ENCODE data around the gene MC3R.

MC3R gene
- 0 reads per million in 3 donors for total RNA-seq

- no peak within 1 kb of the TSS for H3K4me3 ChIP-seq (ENCODE audit: insufficient read depth, low read depth, low read length, poor library complexity, severe bottlenecking)
- no peaks in the 10 kb centered on the region for H3K4me1 ChIP-seq (ENCODE audit: control insufficient read depth, insufficient read depth, low read length, poor library complexity, severe bottlenecking)
- H3K27me3 ChIP-seq (replicated peaks; ENCODE audit: control insufficient read depth, insufficient read depth, low read length, poor library complexity, severe bottlenecking), result no peaks in the 10 kb centered on the region
- peak in 1 of 3 donors; percentile 2 for DNase-seq
- H3K27ac ChIP-seq (ENCODE audit: insufficient read depth, low read length, poor library complexity, severe bottlenecking), result no peak within 1 kb of the TSS
- no peaks in the 10 kb centered on the region for H3K9me3 ChIP-seq (ENCODE audit: control insufficient read depth, low read length)
- H3K36me3 ChIP-seq (ENCODE audit: control insufficient read depth, insufficient read depth, low read length), result no peaks in the 10 kb centered on the region
These were observed at the start of gene MC3R for GRCh38 chr20:56247954-56248782. Gene MC3R (plus strand): TSS chr20:56248732. CDS start chr20:56248844, 112 bp downstream.

GRCh38 chr20:56200456-56200855 is 48.1 kb upstream of the MC3R start:
- DNase-seq, result no peak
- H3K27ac ChIP-seq (ENCODE audit: insufficient read depth, low read length, poor library complexity, severe bottlenecking), result no peak overlapping the region
- H3K27me3 ChIP-seq (replicated peaks; ENCODE audit: control insufficient read depth, insufficient read depth, low read length, poor library complexity, severe bottlenecking), result no peaks in the 10 kb centered on the region
- no peak overlapping the region for H3K4me3 ChIP-seq (ENCODE audit: insufficient read depth, low read depth, low read length, poor library complexity, severe bottlenecking)
- H3K36me3 ChIP-seq (ENCODE audit: control insufficient read depth, insufficient read depth, low read length), result no peaks in the 10 kb centered on the region
- peaks cover 5% of the 10 kb centered on the region for H3K9me3 ChIP-seq (ENCODE audit: control insufficient read depth, low read length)
- H3K4me1 ChIP-seq (ENCODE audit: control insufficient read depth, insufficient read depth, low read length, poor library complexity, severe bottlenecking), result no peaks in the 10 kb centered on the region

GRCh38 chr20:56202493-56203077 is 45.9 kb upstream of the MC3R start:
- DNase-seq, result no peak
- no peaks in the 10 kb centered on the region for H3K27me3 ChIP-seq (replicated peaks; ENCODE audit: control insufficient read depth, insufficient read depth, low read length, poor library complexity, severe bottlenecking)
- H3K4me1 ChIP-seq (ENCODE audit: control insufficient read depth, insufficient read depth, low read length, poor library complexity, severe bottlenecking), result no peaks in the 10 kb centered on the region
- H3K27ac ChIP-seq (ENCODE audit: insufficient read depth, low read length, poor library complexity, severe bottlenecking), result no peak overlapping the region
- peaks cover 5% of the 10 kb centered on the region for H3K9me3 ChIP-seq (ENCODE audit: control insufficient read depth, low read length)
- H3K4me3 ChIP-seq (ENCODE audit: insufficient read depth, low read depth, low read length, poor library complexity, severe bottlenecking), result no peak overlapping the region
- no peaks in the 10 kb centered on the region for H3K36me3 ChIP-seq (ENCODE audit: control insufficient read depth, insufficient read depth, low read length)

DNA sequence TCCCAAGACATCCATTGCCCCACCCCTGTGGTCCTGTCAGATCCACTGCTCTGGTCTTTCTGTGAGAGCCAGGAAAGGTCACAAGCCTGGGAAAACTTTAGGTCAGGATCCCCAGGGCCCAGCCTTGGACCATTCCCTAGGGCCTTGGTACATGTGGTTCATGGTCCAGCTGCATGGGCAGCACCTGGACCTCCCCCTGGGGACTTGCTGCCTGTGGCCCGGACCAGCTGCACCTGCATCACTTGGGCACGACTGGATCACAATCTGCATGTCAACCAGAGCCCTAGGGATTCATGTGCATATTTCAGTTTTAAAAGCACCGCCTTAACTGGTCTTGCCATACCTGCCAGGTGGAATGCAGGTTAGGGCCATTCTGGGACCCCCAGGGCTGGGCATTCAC is 44.3 kb upstream of the MC3R start:
- no peaks in the 10 kb centered on the region for H3K27me3 ChIP-seq (replicated peaks; ENCODE audit: control insufficient read depth, insufficient read depth, low read length, poor library complexity, severe bottlenecking)
- no peaks in the 10 kb centered on the region for H3K4me1 ChIP-seq (ENCODE audit: control insufficient read depth, insufficient read depth, low read length, poor library complexity, severe bottlenecking)
- H3K27ac ChIP-seq (ENCODE audit: insufficient read depth, low read length, poor library complexity, severe bottlenecking), result no peak overlapping the region
- no peaks in the 10 kb centered on the region for H3K36me3 ChIP-seq (ENCODE audit: control insufficient read depth, insufficient read depth, low read length)
- no peak overlapping the region for H3K4me3 ChIP-seq (ENCODE audit: insufficient read depth, low read depth, low read length, poor library complexity, severe bottlenecking)
- peaks cover 5% of the 10 kb centered on the region for H3K9me3 ChIP-seq (ENCODE audit: control insufficient read depth, low read length)
- no peak for DNase-seq

DNA sequence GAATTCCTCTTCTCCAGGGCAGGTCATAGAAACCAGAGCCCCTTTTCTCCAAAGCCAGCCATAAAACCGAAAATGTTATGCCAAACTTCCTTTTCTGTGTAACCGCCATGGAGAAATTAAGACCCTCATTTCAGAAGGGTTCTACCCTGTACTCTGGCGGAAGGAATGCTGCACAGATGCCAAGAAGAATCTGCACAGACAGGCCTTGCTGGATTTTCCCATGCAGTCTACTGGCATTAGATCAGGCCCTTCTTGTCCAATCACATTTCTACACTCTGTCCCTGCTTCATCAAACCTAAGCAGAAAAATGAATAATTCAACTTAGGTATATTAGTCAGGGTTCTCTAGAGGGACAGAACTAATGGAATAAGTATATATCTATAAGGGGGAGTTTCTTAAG is 43.2 kb upstream of the MC3R start:
- Histone ChIP-seq H3K4me1 (ENCODE audit: control insufficient read depth, insufficient read depth, low read length, poor library complexity, severe bottlenecking) (no peaks in the 10 kb centered on the region), H3K9me3 (ENCODE audit: control insufficient read depth, low read length) (peaks cover 3% of the 10 kb centered on the region), H3K27me3 (replicated peaks; ENCODE audit: control insufficient read depth, insufficient read depth, low read length, poor library complexity, severe bottlenecking) (no peaks in the 10 kb centered on the region), H3K27ac (ENCODE audit: insufficient read depth, low read length, poor library complexity, severe bottlenecking) (no peak overlapping the region), H3K4me3 (ENCODE audit: insufficient read depth, low read depth, low read length, poor library complexity, severe bottlenecking) (no peak overlapping the region), H3K36me3 (ENCODE audit: control insufficient read depth, insufficient read depth, low read length) (no peaks in the 10 kb centered on the region)
- no peak for DNase-seq

GRCh38 chr20:56207656-56208055 is 40.9 kb upstream of the MC3R start:
- H3K36me3 ChIP-seq (ENCODE audit: control insufficient read depth, insufficient read depth, low read length), result no peaks in the 10 kb centered on the region

GRCh38 chr20:56208121-56208520 is 40.4 kb upstream of the MC3R start:
- Histone ChIP-seq H3K27me3 (replicated peaks; ENCODE audit: control insufficient read depth, insufficient read depth, low read length, poor library complexity, severe bottlenecking) (no peaks in the 10 kb centered on the region), H3K4me3 (ENCODE audit: insufficient read depth, low read depth, low read length, poor library complexity, severe bottlenecking) (no peak overlapping the region), H3K9me3 (ENCODE audit: control insufficient read depth, low read length) (no peaks in the 10 kb centered on the region), H3K4me1 (ENCODE audit: control insufficient read depth, insufficient read depth, low read length, poor library complexity, severe bottlenecking) (no peaks in the 10 kb centered on the region), H3K27ac (ENCODE audit: insufficient read depth, low read length, poor library complexity, severe bottlenecking) (no peak overlapping the region), H3K36me3 (ENCODE audit: control insufficient read depth, insufficient read depth, low read length) (no peaks in the 10 kb centered on the region)
- no peak for DNase-seq

More at GRCh38 chr20:56207656-56208055, 40.9 kb upstream of the MC3R start:
- no peak overlapping the region for H3K27ac ChIP-seq (ENCODE audit: insufficient read depth, low read length, poor library complexity, severe bottlenecking)
- H3K4me3 ChIP-seq (ENCODE audit: insufficient read depth, low read depth, low read length, poor library complexity, severe bottlenecking), result no peak overlapping the region
- DNase-seq, result no peak
- no peaks in the 10 kb centered on the region for H3K9me3 ChIP-seq (ENCODE audit: control insufficient read depth, low read length)
- no peaks in the 10 kb centered on the region for H3K27me3 ChIP-seq (replicated peaks; ENCODE audit: control insufficient read depth, insufficient read depth, low read length, poor library complexity, severe bottlenecking)
- H3K4me1 ChIP-seq (ENCODE audit: control insufficient read depth, insufficient read depth, low read length, poor library complexity, severe bottlenecking), result no peaks in the 10 kb centered on the region

GRCh38 chr20:56211051-56211450 is 37.5 kb upstream of the MC3R start:
- Histone ChIP-seq H3K36me3 (ENCODE audit: control insufficient read depth, insufficient read depth, low read length) (no peaks in the 10 kb centered on the region), H3K9me3 (ENCODE audit: control insufficient read depth, low read length) (no peaks in the 10 kb centered on the region), H3K4me3 (ENCODE audit: insufficient read depth, low read depth, low read length, poor library complexity, severe bottlenecking) (no peak overlapping the region), H3K27me3 (replicated peaks; ENCODE audit: control insufficient read depth, insufficient read depth, low read length, poor library complexity, severe bottlenecking) (no peaks in the 10 kb centered on the region), H3K27ac (ENCODE audit: insufficient read depth, low read length, poor library complexity, severe bottlenecking) (no peak overlapping the region), H3K4me1 (ENCODE audit: control insufficient read depth, insufficient read depth, low read length, poor library complexity, severe bottlenecking) (no peaks in the 10 kb centered on the region)
- no peak for DNase-seq

GRCh38 chr20:56212091-56212490 is 36.4 kb upstream of the MC3R start:
- H3K27ac ChIP-seq (ENCODE audit: insufficient read depth, low read length, poor library complexity, severe bottlenecking), result no peak overlapping the region
- H3K4me3 ChIP-seq (ENCODE audit: insufficient read depth, low read depth, low read length, poor library complexity, severe bottlenecking), result no peak overlapping the region
- H3K4me1 ChIP-seq (ENCODE audit: control insufficient read depth, insufficient read depth, low read length, poor library complexity, severe bottlenecking), result no peaks in the 10 kb centered on the region
- no peaks in the 10 kb centered on the region for H3K27me3 ChIP-seq (replicated peaks; ENCODE audit: control insufficient read depth, insufficient read depth, low read length, poor library complexity, severe bottlenecking)
- no peak for DNase-seq
- no peaks in the 10 kb centered on the region for H3K36me3 ChIP-seq (ENCODE audit: control insufficient read depth, insufficient read depth, low read length)
- H3K9me3 ChIP-seq (ENCODE audit: control insufficient read depth, low read length), result no peaks in the 10 kb centered on the region

- no peaks in the 10 kb centered on the region for H3K9me3 ChIP-seq (ENCODE audit: control insufficient read depth, low read length)
- H3K4me3 ChIP-seq (ENCODE audit: insufficient read depth, low read depth, low read length, poor library complexity, severe bottlenecking), result no peak overlapping the region
- no peak overlapping the region for H3K27ac ChIP-seq (ENCODE audit: insufficient read depth, low read length, poor library complexity, severe bottlenecking)
- H3K36me3 ChIP-seq (ENCODE audit: control insufficient read depth, insufficient read depth, low read length), result no peaks in the 10 kb centered on the region
- H3K4me1 ChIP-seq (ENCODE audit: control insufficient read depth, insufficient read depth, low read length, poor library complexity, severe bottlenecking), result no peaks in the 10 kb centered on the region
- DNase-seq, result no peak
- no peaks in the 10 kb centered on the region for H3K27me3 ChIP-seq (replicated peaks; ENCODE audit: control insufficient read depth, insufficient read depth, low read length, poor library complexity, severe bottlenecking)
These were observed 35.2 kb upstream of the MC3R start for GRCh38 chr20:56213321-56213720.
